ENCODE data around the gene GARNL3.

DNA sequence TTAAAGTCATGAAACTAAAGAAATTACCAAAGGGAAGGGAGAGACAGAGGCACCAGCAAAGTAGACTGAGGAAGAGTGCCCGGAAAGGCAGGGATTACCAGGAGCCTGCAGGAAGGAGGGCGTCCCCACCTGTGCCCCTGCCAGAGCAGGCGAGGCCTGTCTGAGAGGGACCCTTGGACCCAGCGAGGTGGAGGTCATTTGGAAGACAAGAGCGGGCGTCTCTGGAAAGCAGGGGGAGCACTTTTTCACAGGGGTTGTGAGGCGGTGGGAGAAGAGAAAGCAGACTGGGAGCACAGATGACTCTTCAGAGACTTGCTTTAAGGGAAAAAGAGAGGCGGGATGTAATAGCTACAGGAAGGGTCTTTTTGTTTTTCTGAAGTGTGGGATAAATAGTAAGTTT lies 104.9 kb downstream of the GARNL3 start:
- no peak for TF ChIP-seq POLR2AphosphoS5 (IDR thresholded peaks at IDR 0.05; ENCODE audit: low read depth, low read length)
- no peak for TF ChIP-seq TAF1 (IDR thresholded peaks at IDR 0.05; ENCODE audit: borderline replicate concordance, insufficient read depth, low read length)
- TF ChIP-seq, protein P1, sequence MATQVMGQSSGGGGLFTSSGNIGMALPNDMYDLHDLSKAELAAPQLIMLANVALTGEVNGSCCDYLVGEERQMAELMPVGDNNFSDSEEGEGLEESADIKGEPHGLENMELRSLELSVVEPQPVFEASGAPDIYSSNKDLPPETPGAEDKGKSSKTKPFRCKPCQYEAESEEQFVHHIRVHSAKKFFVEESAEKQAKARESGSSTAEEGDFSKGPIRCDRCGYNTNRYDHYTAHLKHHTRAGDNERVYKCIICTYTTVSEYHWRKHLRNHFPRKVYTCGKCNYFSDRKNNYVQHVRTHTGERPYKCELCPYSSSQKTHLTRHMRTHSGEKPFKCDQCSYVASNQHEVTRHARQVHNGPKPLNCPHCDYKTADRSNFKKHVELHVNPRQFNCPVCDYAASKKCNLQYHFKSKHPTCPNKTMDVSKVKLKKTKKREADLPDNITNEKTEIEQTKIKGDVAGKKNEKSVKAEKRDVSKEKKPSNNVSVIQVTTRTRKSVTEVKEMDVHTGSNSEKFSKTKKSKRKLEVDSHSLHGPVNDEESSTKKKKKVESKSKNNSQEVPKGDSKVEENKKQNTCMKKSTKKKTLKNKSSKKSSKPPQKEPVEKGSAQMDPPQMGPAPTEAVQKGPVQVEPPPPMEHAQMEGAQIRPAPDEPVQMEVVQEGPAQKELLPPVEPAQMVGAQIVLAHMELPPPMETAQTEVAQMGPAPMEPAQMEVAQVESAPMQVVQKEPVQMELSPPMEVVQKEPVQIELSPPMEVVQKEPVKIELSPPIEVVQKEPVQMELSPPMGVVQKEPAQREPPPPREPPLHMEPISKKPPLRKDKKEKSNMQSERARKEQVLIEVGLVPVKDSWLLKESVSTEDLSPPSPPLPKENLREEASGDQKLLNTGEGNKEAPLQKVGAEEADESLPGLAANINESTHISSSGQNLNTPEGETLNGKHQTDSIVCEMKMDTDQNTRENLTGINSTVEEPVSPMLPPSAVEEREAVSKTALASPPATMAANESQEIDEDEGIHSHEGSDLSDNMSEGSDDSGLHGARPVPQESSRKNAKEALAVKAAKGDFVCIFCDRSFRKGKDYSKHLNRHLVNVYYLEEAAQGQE (IDR thresholded peaks at IDR 0.05; ENCODE audit: insufficient read depth in 1 of 2, low read depth in 2 of 2, low read length in 2 of 2): no peak
- no peak for TF ChIP-seq SIN3A (IDR thresholded peaks at IDR 0.05; ENCODE audit: borderline replicate concordance, insufficient read depth, low read length)
- no peak for TF ChIP-seq FOXP2 (optimal IDR thresholded peaks at IDR 0.05; ENCODE audit: borderline replicate concordance, extremely low read depth, extremely low read length, insufficient read depth)

Measured in PFSK-1 (cell line).